IMR-90 (cell line): ENCODE measurements around the gene ZNG1B. TPM values are rescaled to one million over a fixed set of nuclear protein-coding genes. Genes with fewer than 3 reads are reported as not detected.
"Not testable (repeated sequence)": the region's sequence is repeated elsewhere in the genome, so short reads cannot be mapped to it uniquely, and the experiment has no call there.

ENCODE experiments used
- ATAC-seq: fragments of 200-7000 bp; cut with Tn5 transposase; 2 replicates; pipeline ENCODE4 v1.9.1; 2020; ENCODE audit warnings: low read depth, mild to moderate bottlenecking, moderate library complexity
- BruUV-seq: library from RNA; stranded (reverse); fragments of 400-500 nt; replicated peaks from 2 replicates; lab custom pipeline; 2021; lab: Mats Ljungman, UMichigan
- CTCF ChIA-PET: fragments of 300-600 bp; formaldehyde crosslinking; extraction: SDS; loops from one replicate; lab custom pipeline; 2021; ENCODE audit warnings: antibody characterized with exemption; lab: Yijun Ruan, JAX
- POLR2A ChIA-PET: fragments of 300-600 bp; sonication (Branson Sonifier 250); formaldehyde crosslinking; loops from one replicate; lab custom pipeline; 2022; ENCODE audit warnings: antibody characterized with exemption; ENCODE audit not compliant: unreplicated experiment; lab: Charles Lee
- DNase-seq: peaks from one replicate; pipeline ENCODE4 v3.0.0; 2013
- H2AFZ ChIP-seq: replicated peaks from 2 replicates; pipeline ENCODE3; 2013; ENCODE audit warnings: low read length, mild to moderate bottlenecking; ENCODE audit not compliant: poor library complexity
- H2AK5ac ChIP-seq: 2 replicates; pipeline ENCODE4 v1.6.1; 2013; ENCODE audit warnings: low read depth, low read length, inconsistent platforms
- H2AK9ac ChIP-seq: replicated peaks from 2 replicates; pipeline ENCODE3; 2013; ENCODE audit warnings: mild to moderate bottlenecking, low read depth, low read length, moderate library complexity; ENCODE audit not compliant: poor library complexity
- H2BK120ac ChIP-seq: 2 replicates; pipeline ENCODE4 v1.6.1; 2013; ENCODE audit warnings: low read depth, low read length, inconsistent platforms
- H2BK15ac ChIP-seq: 3 replicates; pipeline ENCODE4 v1.6.1; 2013; ENCODE audit warnings: low read depth, low read length, inconsistent platforms
- H2BK20ac ChIP-seq: 2 replicates; pipeline ENCODE4 v1.6.1; 2013; ENCODE audit warnings: low read depth, mild to moderate bottlenecking, inconsistent platforms, low read length, moderate library complexity
- H2BK5ac ChIP-seq: 2 replicates; pipeline ENCODE4 v1.6.1; 2013; ENCODE audit warnings: mild to moderate bottlenecking, low read depth, low read length, inconsistent platforms; ENCODE audit not compliant: poor library complexity, severe bottlenecking
- H3K14ac ChIP-seq: replicated peaks from 2 replicates; pipeline ENCODE4 v1.6.1; 2013; ENCODE audit warnings: low read depth, low read length, inconsistent platforms
- H3K18ac ChIP-seq: 2 replicates; pipeline ENCODE4 v1.6.1; 2013; ENCODE audit warnings: low read depth, low read length, control low read depth
- H3K23ac ChIP-seq: 2 replicates; pipeline ENCODE4 v1.6.1; 2013; ENCODE audit warnings: low read depth, low read length, inconsistent platforms
- H3K27ac ChIP-seq: 2 replicates; pipeline ENCODE4 v1.5.1; 2013; ENCODE audit warnings: mild to moderate bottlenecking, control low read depth, low read length; ENCODE audit not compliant: insufficient read depth
- H3K27me3 ChIP-seq: 2 replicates; pipeline ENCODE4 v1.6.1; 2013; ENCODE audit warnings: low read length; ENCODE audit not compliant: control insufficient read depth, insufficient read depth
- H3K36me3 ChIP-seq: 2 replicates; pipeline ENCODE4 v1.6.1; 2013; ENCODE audit warnings: low read length, mixed read lengths; ENCODE audit not compliant: control insufficient read depth, insufficient read depth
- H3K4ac ChIP-seq: 2 replicates; pipeline ENCODE4 v1.6.1; 2013; ENCODE audit warnings: low read depth, low read length, inconsistent platforms
- H3K4me1 ChIP-seq: 2 replicates; pipeline ENCODE4 v1.6.1; 2013; ENCODE audit warnings: low read length, mixed read lengths; ENCODE audit not compliant: control insufficient read depth, insufficient read depth
- H3K4me2 ChIP-seq: 2 replicates; pipeline ENCODE4 v1.6.1; 2013; ENCODE audit warnings: low read depth, mild to moderate bottlenecking, control low read depth, low read length, moderate library complexity
- H3K4me3 ChIP-seq: 2 replicates; pipeline ENCODE4 v1.5.1; 2013; ENCODE audit warnings: low read depth, mild to moderate bottlenecking, control low read depth, low read length, moderate library complexity; ENCODE audit not compliant: insufficient read depth
- H3K56ac ChIP-seq: 2 replicates; pipeline ENCODE4 v1.6.1; 2013; ENCODE audit warnings: low read length, inconsistent platforms; ENCODE audit not compliant: insufficient read depth; ENCODE audit errors: extremely low read depth
- H3K79me1 ChIP-seq, 2 experiments: 2 replicates each; pipeline ENCODE4 v1.6.1; 2013; ENCODE audit warnings: low read length in 2 of 2, inconsistent platforms in 1 of 2, low read depth in 1 of 2
- H3K9ac ChIP-seq: 2 replicates; pipeline ENCODE4 v1.6.1; 2013; ENCODE audit warnings: low read depth, low read length, control low read depth
- H3K9me1 ChIP-seq: 2 replicates; pipeline ENCODE4 v1.6.1; 2013; ENCODE audit warnings: low read length, inconsistent platforms; ENCODE audit not compliant: insufficient read depth
- H3K9me3 ChIP-seq: 2 replicates; pipeline ENCODE4 v1.6.1; 2013; ENCODE audit warnings: low read length; ENCODE audit not compliant: control insufficient read depth, insufficient read depth
- H4K20me1 ChIP-seq: 2 replicates; pipeline ENCODE4 v1.6.1; 2013; ENCODE audit warnings: low read length, inconsistent platforms; ENCODE audit not compliant: insufficient read depth
- H4K5ac ChIP-seq: 2 replicates; pipeline ENCODE4 v1.6.1; 2013; ENCODE audit warnings: mild to moderate bottlenecking, low read depth, low read length, control low read depth
- H4K8ac ChIP-seq, 2 experiments: 2 replicates each; pipeline ENCODE4 v1.6.1; 2013; ENCODE audit warnings: low read depth in 2 of 2, low read length in 2 of 2, control low read depth in 1 of 2, inconsistent platforms in 1 of 2
- H4K91ac ChIP-seq: 2 replicates; pipeline ENCODE4 v1.6.1; 2013; ENCODE audit warnings: low read depth, low read length, inconsistent platforms; ENCODE audit not compliant: insufficient read depth
- whole genome bisulfite sequencing, 2 experiments: methylation state at CpG; one replicate each; pipeline versions ENCODE4 v1.1.5 to v1.1.7; 2013; ENCODE audit warnings: missing lambda C conversion rate in 2 of 2; ENCODE audit not compliant: insufficient read length in 1 of 2; ENCODE audit errors: extremely low coverage in 2 of 2; 5-methylcytosine and 5-hydroxymethylcytosine counted together
- dilution Hi-C: fragments of 300-500 bp; cut with HindIII; formaldehyde crosslinking; loops from one replicate; pipeline ENCODE4 v1.14.3; 2018; ENCODE audit warnings: low sequenced_read_pairs; ENCODE audit not compliant: unreplicated experiment
- in situ Hi-C: fragments of 300-500 bp; cut with MboI; formaldehyde crosslinking; loops from 3 replicates; pipeline ENCODE4 v1.14.3; 2019; ENCODE audit warnings: low sequenced_read_pairs, inconsistent platforms, mixed read lengths
- intact Hi-C: fragments of 100-400 bp; cut with micrococcal nuclease; formaldehyde crosslinking; loops from 2 replicates; pipeline ENCODE4 v1.10.0; 2022
- polyA plus RNA-seq, 3 experiments: library from polyadenylated mRNA; depleted of rRNA; stranded (reverse); fragments of >200 nt; gene quantifications; 2 replicates each; pipeline ENCODE4 v1.2.3, GENCODE V29; 2012; ENCODE audit warnings: low replicate concordance in 1 of 3
- total RNA-seq: library from RNA; depleted of rRNA; stranded (reverse); fragments of >200 nt; gene quantifications from 2 replicates; pipeline ENCODE4 v1.2.3, GENCODE V29; 2012

Gene ZNG1B
- total and polyA plus RNA-seq, 2 of the 4 experiments (the other 2 are of a cell fraction), result 7.0 to 11.2 TPM

DNA sequence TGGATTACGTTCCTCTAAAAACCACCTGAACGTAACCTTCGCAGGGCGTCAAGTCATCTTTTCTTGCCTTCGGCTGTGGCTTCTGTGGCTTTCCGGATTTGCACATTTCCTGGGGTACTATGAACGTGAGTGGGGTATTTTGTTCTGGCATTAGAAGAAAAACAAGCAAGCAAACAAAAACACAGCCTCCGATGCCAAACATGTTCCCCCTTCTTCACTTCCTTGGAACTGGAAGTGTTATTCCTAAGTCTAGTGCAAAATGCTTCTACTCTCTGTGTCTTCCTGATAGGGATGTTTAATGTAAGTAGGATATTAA, 63.2 kb downstream of the ZNG1B start:
- CTCF ChIA-PET, H3K36me3 ChIP-seq, ATAC-seq: not testable (repeated sequence)

DNA sequence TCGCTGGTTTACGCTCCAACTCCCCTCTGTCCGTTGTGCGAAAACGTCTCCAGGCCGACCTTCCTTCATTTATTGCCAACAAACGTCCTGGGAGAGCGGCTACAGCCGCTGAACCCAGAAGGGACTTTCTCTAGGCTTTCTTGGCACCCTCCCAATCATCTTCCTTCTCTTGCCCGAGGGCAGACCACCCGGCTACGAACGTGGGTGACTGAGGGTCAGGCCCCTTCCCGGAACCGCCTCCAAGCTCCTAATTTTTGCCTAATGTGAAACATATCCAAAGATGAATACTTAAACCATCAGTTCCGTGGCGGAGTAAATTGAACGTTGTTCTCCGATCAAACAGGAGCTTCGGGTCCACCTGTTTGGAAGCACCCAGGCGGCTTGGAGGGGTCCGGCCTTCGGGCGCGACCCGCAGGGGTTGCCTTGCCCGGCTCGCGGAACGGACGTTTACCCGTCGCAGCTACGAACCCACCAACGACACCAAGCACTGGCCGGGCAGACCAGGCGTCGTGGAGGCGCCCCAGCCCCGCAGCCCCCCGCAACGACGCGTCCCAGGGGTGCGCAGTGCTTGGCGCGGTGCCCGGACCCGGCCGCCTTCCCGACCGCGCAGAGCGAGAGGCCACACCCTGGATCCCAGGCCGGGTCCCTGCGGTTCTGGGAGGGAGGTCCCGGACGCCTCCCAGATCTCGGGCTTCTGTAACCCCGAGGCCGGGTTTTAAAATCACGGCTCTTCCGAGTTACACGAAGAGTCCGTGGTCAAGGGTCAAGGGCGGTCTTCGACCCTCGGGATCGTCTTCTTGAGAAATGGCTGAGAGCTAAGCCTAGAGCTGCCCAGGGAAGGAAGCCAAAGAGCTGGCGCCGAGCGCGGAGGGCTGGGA, 65.0 kb downstream of the ZNG1B start:
- H3K18ac ChIP-seq, H2AK5ac ChIP-seq, intact Hi-C loops, H3K4me1 ChIP-seq, H3K56ac ChIP-seq, DNase-seq, in situ Hi-C loops, H2BK120ac ChIP-seq, dilution Hi-C loops, H3K79me1 ChIP-seq, H3K9ac ChIP-seq, H3K14ac ChIP-seq, H2AFZ ChIP-seq, H3K4ac ChIP-seq, H2BK20ac ChIP-seq, H3K23ac ChIP-seq, H3K9me3 ChIP-seq, H4K5ac ChIP-seq, H3K27ac ChIP-seq, BruUV-seq, H2BK5ac ChIP-seq, ATAC-seq, H3K9me1 ChIP-seq, H3K36me3 ChIP-seq, H4K91ac ChIP-seq, CTCF ChIA-PET, H4K20me1 ChIP-seq, H3K4me3 ChIP-seq, H2BK15ac ChIP-seq, H2AK9ac ChIP-seq, POLR2A ChIA-PET, H4K8ac ChIP-seq: not testable (repeated sequence)
- 0% methylated on average over 4 of the region's 73 CpGs; no CpG with 5 or more reads in 1 of the 2 experiments for WGBS, 2 experiments
- H3K27me3 ChIP-seq, result peaks cover 28% of the 10 kb centered on the region
- H3K4me2 ChIP-seq, result peak overlapping the region; percentile 2; the same call in 1 of the 2 replicates

More for the DNA sequence above, 63.2 kb downstream of the ZNG1B start:
- H2BK120ac ChIP-seq, H2BK5ac ChIP-seq, H3K4ac ChIP-seq, H3K9ac ChIP-seq, H2BK15ac ChIP-seq, POLR2A ChIA-PET, BruUV-seq, H3K4me1 ChIP-seq, H2AK5ac ChIP-seq, H3K14ac ChIP-seq, H3K27ac ChIP-seq, H4K5ac ChIP-seq, H3K4me3 ChIP-seq, H3K79me1 ChIP-seq, in situ Hi-C loops, H2BK20ac ChIP-seq, H3K4me2 ChIP-seq, H2AK9ac ChIP-seq, H3K18ac ChIP-seq, H2AFZ ChIP-seq, H3K9me1 ChIP-seq, intact Hi-C loops, DNase-seq, H3K56ac ChIP-seq, dilution Hi-C loops, H4K20me1 ChIP-seq, H4K8ac ChIP-seq, H3K23ac ChIP-seq, H3K9me3 ChIP-seq, H4K91ac ChIP-seq: not testable (repeated sequence)
- H3K27me3 ChIP-seq, result peaks cover 27% of the 10 kb centered on the region
- WGBS, 2 experiments, result no CpG with 5 or more reads among the region's 8 CpGs
